Transverse colon (tissue), 4 donors: ENCODE data around the gene C1QC. TPM values are rescaled to one million over a fixed set of nuclear protein-coding genes. Genes with fewer than 3 reads are reported as not detected.

Experiments used
- DNase-seq: peaks from one replicate; pipeline ENCODE4 v3.0.0-alpha.2; 2019
- H3K27ac ChIP-seq, 4 donors: fragments of 200-600 bp; sonication (generic); 2 replicates each; pipeline ENCODE4 v1.5.1; 2016 to 2018; ENCODE audit warnings: inconsistent platforms in 4 of 4
- H3K27me3 ChIP-seq: fragments of 200-600 bp; sonication (generic); 2 replicates; pipeline ENCODE4 v1.5.1; 2017; ENCODE audit warnings: inconsistent platforms
- H3K36me3 ChIP-seq, 4 donors: fragments of 200-600 bp; sonication (generic); 2 replicates each; pipeline ENCODE4 v1.5.1; 2017 to 2019; ENCODE audit warnings: inconsistent platforms in 4 of 4
- H3K4me1 ChIP-seq, 4 donors: fragments of 200-600 bp; sonication (generic); 2 replicates each; pipeline ENCODE4 v1.5.1; 2017 to 2020; ENCODE audit warnings: inconsistent platforms in 4 of 4
- H3K4me3 ChIP-seq, 4 donors: fragments of 200-600 bp; sonication (generic); 1 replicate in 1 of 4; 2 replicates in 3 of 4; pipeline versions ENCODE4 v1.5.1 to v1.6.1; 2017 to 2019; ENCODE audit warnings: inconsistent platforms in 4 of 4
- H3K9me3 ChIP-seq, 2 donors: fragments of 200-600 bp; sonication (generic); 2 replicates each; pipeline ENCODE4 v1.5.1; 2017 to 2019; ENCODE audit warnings: inconsistent platforms in 2 of 2
- EP300 ChIP-seq: sonication (generic); formaldehyde crosslinking; IDR thresholded peaks from one replicate; pipeline ENCODE4 v1.6.1; 2017; ENCODE audit warnings: antibody characterized with exemption, low read depth
- POLR2A ChIP-seq: fragments of 450-650 bp; IDR thresholded peaks from one replicate; pipeline ENCODE4 v1.6.1; 2016; ENCODE audit warnings: antibody characterized with exemption, mild to moderate bottlenecking, moderate library complexity
- POLR2AphosphoS5 ChIP-seq, 3 donors: sonication (generic); formaldehyde crosslinking; IDR thresholded peaks; one replicate each; pipeline ENCODE4 v1.6.1; 2016; ENCODE audit warnings: antibody characterized with exemption in 3 of 3
- WGBS, 2 donors: methylation state at CpG; one replicate each; pipeline ENCODE4 v1.1.5; 2018; ENCODE audit warnings: low coverage in 1 of 2; 5-methylcytosine and 5-hydroxymethylcytosine counted together
- in situ Hi-C, 4 donors: fragments of 200-750 bp; cut with MboI; loops; one replicate each; pipeline versions ENCODE4 v1.15.0 to v1.15.1; 2017; ENCODE audit warnings: low sequenced_read_pairs in 3 of 4, low pct_ligation_motif_present in 1 of 4, low pct_unique_long_range_greater_than_20kb in 1 of 4
- intact Hi-C: fragments of 100-400 bp; cut with DNase I; formaldehyde crosslinking; loops from one replicate; pipeline ENCODE4 v1.15.1; 2023; ENCODE audit warnings: low total_unique reads
- total RNA-seq, 4 donors: library from RNA; depleted of rRNA; stranded (reverse); fragments of >200 nt; gene quantifications; one replicate each; pipeline ENCODE4 v1.1.0, GENCODE V29; 2016
- TF ChIP-seq, protein P1 (sequence below), 5 experiments: fragments of 200-600 bp in 3 of 5; fragments of 450-650 bp in 2 of 5; sonication (generic) in 3 of 5; IDR thresholded peaks; 1 replicate in 2 of 5; 2 replicates in 3 of 5; pipeline ENCODE4 v1.5.1; 2016 to 2017; ENCODE audit warnings: antibody characterized with exemption in 5 of 5, inconsistent platforms in 3 of 5, mild to moderate bottlenecking in 2 of 5, moderate library complexity in 1 of 5

Gene C1QC
- total RNA-seq, 4 donors from 2014 or later = 21.7 to 106 (median 73.9) TPM

DNA sequence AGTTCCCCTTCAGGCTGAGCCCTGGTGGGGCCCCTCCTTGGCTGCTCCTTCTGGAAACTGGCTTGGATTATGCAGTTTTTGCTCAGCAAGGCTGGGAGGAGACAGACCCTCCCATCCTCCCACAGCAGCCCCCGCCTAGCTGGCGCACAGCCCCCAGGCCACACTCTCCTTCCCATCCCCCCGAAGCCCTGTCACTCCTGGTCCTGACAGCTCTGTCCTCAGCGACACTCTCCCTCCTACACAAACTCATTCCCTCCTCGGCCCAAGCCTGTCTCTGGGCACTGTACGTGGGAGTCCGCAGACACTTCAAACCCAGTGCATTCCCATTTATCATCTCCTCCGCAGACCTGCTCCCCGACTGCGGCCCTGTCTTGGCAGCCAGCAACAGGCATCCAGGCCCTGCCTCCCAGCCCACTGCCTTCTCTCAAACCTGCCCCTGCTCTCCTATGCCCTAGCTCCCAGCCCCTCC is 42.2 kb downstream of the C1QC start:
- intact Hi-C loops = no loop called here
- H3K9me3 ChIP-seq = no peaks in the 10 kb centered on the region
- no peak overlapping the region for H3K27ac ChIP-seq
- H3K27me3 ChIP-seq = peaks cover 6% of the 10 kb centered on the region
- no peaks in the 10 kb centered on the region for H3K36me3 ChIP-seq
- H3K4me1 ChIP-seq = peaks cover 0 to under 1% (median 0%) of the 10 kb centered on the region in 4 donors
- no peak for DNase-seq
- no peak for TF ChIP-seq EP300
- TF ChIP-seq POLR2AphosphoS5 (IDR thresholded peaks at IDR 0.05) = no peak
- TF ChIP-seq, protein P1, sequence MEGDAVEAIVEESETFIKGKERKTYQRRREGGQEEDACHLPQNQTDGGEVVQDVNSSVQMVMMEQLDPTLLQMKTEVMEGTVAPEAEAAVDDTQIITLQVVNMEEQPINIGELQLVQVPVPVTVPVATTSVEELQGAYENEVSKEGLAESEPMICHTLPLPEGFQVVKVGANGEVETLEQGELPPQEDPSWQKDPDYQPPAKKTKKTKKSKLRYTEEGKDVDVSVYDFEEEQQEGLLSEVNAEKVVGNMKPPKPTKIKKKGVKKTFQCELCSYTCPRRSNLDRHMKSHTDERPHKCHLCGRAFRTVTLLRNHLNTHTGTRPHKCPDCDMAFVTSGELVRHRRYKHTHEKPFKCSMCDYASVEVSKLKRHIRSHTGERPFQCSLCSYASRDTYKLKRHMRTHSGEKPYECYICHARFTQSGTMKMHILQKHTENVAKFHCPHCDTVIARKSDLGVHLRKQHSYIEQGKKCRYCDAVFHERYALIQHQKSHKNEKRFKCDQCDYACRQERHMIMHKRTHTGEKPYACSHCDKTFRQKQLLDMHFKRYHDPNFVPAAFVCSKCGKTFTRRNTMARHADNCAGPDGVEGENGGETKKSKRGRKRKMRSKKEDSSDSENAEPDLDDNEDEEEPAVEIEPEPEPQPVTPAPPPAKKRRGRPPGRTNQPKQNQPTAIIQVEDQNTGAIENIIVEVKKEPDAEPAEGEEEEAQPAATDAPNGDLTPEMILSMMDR (IDR thresholded peaks at IDR 0.05) = no peak
- no peak for TF ChIP-seq POLR2A
- in situ Hi-C loops = loop anchor here in 2 of 4 donors (25.0 kb wide), 1 partner anchor 202 kb away; no protein-coding TSS in a partner anchor
- 63 to 67% methylated on average over 5 to 10 of the region's 10 CpGs for WGBS, 2 donors
- H3K4me3 ChIP-seq = no peak overlapping the region

DNA sequence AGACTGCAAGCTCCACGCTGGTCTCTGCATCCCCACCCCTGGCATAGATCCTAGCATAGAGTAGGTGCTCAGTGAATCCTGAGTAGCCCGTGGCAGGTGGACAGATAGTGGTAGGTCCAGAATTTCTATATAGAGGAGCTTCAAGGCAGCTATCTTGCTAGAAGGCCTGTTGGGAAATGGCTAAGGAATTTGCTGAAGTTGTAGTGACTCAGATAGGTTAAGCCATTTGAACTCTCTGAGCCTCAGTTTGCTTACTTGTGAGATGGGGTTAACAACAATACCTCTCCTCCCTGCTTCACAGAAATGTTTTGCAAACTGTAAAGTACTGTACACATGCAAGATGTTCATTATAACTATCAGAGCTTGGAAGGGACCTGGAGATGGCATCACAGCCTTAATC is 43.8 kb downstream of the C1QC start:
- 64 to 100% methylated on average over 1 to 2 of the region's 2 CpGs for WGBS, 2 donors
- no peak for DNase-seq
- TF ChIP-seq POLR2A = no peak
- TF ChIP-seq POLR2AphosphoS5 (IDR thresholded peaks at IDR 0.05) = no peak
- TF ChIP-seq EP300 = no peak
- Histone ChIP-seq H3K9me3 (no peaks in the 10 kb centered on the region), H3K4me1 (no peaks in the 10 kb centered on the region), H3K36me3 (no peaks in the 10 kb centered on the region), H3K4me3 (no peak overlapping the region), H3K27me3 (peaks cover 6% of the 10 kb centered on the region), H3K27ac (no peak overlapping the region)
- in situ Hi-C loops (loop anchor here in 2 of 4 donors (25.0 kb wide), 1 partner anchor 200 kb away; no protein-coding TSS in a partner anchor), intact Hi-C loops (no loop called here)

DNA sequence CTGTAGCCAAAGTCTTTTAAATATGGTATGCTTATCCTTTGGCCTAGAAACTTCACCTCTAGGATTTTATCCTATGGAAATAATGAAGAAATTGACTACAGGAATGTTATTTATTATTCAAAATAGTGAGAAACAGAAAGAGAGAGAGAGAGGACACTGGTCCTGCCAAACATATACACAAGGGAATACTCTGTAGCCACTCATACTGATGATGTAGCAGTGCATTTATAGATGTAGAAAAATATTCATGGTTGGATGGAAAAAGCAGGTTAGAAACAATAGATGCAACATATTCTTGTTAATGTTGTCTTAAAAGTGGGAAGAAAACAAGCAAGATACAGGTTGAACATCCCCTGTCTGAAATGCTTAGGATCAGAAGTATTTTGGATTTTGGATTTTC is 45.0 kb downstream of the C1QC start:
- no peak overlapping the region for H3K27ac ChIP-seq
- H3K4me3 ChIP-seq = no peak overlapping the region
- TF ChIP-seq POLR2AphosphoS5 (IDR thresholded peaks at IDR 0.05) (no peak), EP300 (no peak), POLR2A (no peak)
- TF ChIP-seq, protein P1 (IDR thresholded peaks at IDR 0.05) = no peak
- in situ Hi-C loops (loop anchor here in 2 of 4 donors (25.0 kb wide), 1 partner anchor 199 kb away; no protein-coding TSS in a partner anchor), intact Hi-C loops (no loop called here)
- DNase-seq = no peak
- H3K27me3 ChIP-seq = peaks cover 6% of the 10 kb centered on the region
- H3K9me3 ChIP-seq = no peaks in the 10 kb centered on the region
- H3K4me1 ChIP-seq = no peaks in the 10 kb centered on the region
- no peaks in the 10 kb centered on the region for H3K36me3 ChIP-seq

DNA sequence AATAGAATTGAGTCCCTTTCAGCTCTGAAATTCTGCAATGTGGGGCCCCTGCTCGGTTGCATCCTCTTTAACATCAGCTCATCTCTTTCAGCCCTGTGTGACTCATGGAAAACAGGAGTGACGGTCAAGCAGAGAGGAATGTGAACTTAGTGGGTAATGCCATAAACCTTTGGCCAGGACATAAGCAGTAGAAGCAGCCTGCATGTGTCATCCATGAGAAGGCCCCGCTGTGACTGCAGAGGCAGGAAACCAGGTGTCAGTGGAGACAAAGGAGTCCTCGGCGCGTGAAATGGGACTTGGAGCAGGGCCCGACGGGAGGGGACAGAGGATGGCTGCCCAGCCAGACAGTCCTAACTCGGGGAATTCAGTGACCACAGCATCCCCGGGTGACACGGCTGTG is 46.1 kb downstream of the C1QC start:
- Histone ChIP-seq H3K4me1 (no peaks in the 10 kb centered on the region), H3K27ac (no peak overlapping the region), H3K27me3 (peaks cover 6% of the 10 kb centered on the region), H3K9me3 (no peaks in the 10 kb centered on the region), H3K4me3 (no peak overlapping the region), H3K36me3 (no peaks in the 10 kb centered on the region)
- TF ChIP-seq POLR2A (no peak), EP300 (no peak), POLR2AphosphoS5 (IDR thresholded peaks at IDR 0.05) (no peak)
- TF ChIP-seq, protein P1 (IDR thresholded peaks at IDR 0.05) = no peak
- in situ Hi-C loops (loop anchor here in 2 of 4 donors (25.0 kb wide), 1 partner anchor 198 kb away; no protein-coding TSS in a partner anchor), intact Hi-C loops (no loop called here)
- DNase-seq = no peak
- WGBS, 2 donors = 50 to 68% methylated on average over 6 to 11 of the region's 11 CpGs
